ENCODE data around the gene PDGFB.

The PDGFB gene

DNA sequence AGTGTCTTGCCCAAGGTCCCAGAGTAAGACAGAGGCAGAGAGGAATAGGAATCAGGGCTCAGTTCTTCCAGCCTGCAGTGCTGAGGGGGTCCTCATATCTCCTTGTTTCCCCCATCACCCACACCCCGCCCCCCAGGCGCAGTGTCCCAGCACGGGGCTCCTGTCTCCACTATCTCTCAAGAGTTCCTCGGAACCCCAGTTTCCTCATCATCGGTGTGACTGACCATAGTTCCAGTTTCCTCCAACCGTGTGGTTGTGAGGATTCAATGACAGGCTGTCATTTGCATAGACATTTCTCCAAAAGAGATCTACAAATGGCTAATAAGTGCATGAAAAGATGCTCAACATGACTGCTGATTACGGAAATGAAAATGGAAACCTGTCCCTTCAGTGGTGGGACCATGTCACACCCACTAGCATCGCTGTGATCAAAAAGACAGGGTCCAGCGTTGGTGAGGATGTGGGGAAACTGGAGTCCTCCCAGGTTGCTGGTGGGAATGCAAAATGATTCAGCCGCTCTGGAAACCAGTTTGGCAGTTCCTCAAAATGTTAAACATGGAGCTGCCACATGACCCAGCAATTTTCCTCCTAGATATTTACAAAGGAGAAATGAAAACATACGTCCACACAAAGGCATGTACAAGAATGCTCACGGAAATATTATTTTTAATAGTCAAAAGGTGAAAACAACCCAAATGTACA is 31.8 kb upstream of the PDGFB start:
- no peak for DNase-seq

DNA sequence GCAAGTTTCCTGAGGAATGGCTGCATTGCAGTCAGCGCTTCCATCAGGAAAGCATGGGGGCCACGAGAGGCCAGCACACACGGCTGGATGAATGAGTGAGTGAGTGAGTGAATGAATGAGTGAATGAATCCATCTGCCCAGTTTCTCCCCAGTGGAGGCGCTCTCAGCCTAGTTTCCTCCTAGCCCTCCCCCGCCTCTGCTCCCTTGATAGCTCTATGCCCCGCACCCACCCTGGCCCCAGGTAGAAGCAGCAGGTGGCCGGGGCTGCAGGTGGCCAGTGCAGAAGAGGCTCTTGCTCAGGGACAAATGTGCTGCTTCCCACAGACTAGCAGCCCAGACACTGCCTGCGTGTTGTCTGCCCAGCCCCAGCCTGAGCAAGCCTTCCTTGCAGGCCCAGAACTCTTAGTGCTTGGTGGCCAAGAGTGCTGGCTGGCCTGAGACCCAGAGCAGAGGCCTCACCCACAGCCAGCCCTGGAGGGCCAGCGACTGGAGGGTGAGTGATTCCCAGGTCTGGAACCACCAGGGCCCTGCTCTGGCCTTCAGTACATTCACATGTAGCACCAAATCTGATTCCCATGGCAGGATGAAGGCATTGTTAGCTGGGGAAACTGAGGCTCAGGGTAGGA is 31.1 kb upstream of the PDGFB start:
- DNase-seq: no peak

DNA sequence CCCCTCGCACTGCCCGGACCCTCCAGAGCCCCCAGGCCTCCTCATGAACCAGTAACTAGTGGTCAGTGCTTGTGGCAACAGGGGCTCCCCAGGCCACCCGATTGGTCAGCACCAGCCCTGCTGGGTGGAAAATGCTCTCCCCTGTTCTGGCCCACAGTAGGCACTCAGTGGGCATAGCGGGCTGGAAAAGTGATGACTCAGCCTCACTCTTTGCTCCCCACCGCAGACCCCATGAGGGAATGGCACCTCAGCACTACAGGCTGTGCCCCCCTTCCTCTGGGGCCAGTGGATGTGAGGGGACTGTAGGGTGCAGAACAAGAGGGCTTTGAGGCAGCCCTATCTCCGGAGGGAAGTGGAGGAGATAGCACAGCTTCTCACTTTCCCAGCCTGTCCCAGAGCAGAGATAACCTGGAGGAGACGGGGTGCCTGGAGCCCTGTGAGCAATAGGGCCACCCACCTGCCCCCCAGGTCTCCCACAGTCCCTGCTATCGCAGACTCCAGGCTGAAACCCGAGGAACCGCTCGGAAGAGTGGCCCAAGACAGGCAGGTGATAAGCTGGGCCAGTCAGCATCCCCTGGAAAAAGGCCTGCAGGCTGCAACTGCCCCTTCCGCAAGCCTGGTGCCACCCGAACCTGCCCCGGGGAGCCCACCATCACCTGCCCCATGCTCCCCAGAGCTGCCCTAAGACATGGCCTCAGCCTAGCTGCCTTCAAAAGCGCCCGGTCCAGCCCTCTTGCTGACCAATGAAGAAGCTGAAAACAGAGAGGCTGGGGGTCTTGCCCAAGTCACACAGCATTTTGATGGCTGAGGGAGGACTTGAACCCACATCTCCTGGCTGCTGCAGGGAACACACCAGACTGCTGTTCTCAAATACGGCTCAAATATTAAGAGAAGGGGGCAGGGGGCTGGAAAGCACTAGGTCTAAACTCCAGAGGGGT is 29.4 kb upstream of the PDGFB start:
- DNase-seq: no peak

DNA sequence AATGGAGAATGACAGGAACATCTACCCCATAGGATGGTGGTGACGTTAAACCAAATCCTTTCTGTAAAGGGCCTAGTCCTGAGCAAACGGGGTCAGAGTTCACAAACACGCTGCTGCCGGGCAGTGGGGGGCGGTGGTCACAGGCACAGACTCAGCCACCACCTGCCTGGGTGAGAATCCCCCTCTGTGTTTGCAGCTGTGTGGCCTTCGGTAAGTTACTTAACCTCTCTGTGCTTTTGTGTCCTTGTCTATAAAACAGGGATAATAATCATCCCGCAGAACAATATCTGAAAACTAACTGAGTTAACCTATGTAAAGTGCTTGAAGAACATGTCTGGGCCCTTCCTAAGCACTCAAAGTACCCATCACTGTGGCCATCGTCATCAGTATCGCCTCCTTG is 26.0 kb upstream of the PDGFB start:
- no peak for DNase-seq

DNA sequence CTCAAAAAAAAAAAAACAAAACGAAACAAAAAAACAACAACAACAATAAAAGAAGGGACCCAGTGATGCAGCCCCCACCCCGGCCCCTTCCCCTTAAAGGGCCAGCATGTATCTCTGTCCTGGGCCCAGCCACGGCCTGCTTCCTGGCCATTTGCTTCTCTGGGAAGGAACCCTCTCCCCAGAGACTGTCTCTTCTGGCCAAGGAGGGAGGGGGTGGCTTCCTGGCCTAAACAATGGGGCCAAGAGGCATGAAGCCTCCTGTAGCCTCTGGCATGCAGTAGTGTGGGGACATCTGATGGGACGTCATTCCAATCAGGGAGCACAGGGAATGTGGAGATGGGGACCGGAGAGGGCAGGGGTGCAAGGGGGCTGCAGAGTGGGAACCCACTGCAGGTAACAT is 25.5 kb upstream of the PDGFB start:
- no peak for DNase-seq

DNA sequence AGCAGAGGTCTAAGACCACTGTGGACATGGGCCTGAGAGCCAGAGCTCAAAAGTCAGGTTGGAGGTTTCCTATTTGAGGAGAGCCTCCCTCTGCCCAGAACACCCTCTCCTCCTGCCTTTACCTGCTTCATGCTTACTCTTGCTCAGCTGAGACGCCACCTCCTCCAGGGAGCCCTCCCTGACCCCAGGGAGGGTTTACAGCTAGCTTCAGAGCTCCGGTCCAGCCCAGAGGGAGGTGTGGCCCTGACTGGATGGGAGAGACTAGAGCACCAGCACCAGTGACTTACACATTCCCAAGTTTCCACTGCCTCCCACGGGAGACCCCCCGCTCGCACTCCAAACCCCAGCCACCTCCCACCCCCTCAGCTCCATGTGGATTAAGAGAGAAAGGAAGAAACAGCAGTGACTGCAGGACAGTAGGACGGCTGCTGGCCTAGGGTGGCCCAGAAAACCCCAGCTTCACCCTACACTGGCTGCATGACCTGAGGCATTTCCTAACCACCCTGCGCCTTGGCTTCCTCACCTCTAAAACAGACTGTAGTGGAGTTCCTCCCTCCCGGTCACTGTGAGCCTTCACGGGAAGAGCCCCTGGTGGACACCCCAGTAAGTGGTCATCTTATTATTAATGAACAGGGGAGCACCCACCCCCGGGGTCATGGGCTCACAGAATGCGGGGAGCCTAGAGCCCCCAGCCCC is 24.5 kb upstream of the PDGFB start:
- no peak for DNase-seq

DNA sequence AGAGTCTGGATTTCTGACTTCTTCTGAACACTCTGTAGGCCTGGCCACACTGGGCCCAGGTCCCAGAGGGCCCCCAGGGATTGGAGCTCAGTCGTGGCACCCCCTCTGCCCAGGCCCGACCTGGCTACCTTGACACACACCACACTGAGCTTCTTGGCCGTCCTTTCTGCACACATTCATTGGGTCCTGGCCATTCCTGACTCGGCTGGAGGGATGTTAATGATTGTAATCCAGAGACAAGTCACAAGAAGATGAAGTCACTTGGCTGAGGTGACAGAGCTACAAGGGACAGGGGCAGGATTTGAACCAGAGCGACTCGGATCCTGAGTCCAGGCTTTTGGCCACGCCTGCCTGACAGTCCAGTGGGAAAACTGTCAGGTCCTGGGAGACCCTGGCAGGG is 23.9 kb upstream of the PDGFB start:
- no peak for DNase-seq

DNA sequence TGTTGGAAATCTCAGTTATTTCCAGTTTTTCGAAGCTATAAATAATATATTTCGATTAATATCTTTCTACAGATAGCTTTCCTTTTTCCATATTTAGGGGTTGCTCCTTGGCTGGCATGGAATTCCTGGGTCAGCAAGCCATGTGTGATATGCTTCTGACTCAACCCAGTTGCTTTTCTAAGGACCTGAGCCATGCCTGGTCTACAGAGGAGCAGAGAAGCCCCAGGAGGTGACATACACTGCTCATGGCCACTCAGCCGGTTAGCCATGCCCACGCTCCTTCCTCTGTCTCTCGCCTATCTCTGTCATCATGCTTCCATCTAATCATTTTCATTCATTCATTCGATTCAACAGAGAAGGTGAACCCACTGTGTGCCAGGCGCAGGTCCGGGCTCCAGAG is 23.2 kb upstream of the PDGFB start:
- DNase-seq: no peak

DNA sequence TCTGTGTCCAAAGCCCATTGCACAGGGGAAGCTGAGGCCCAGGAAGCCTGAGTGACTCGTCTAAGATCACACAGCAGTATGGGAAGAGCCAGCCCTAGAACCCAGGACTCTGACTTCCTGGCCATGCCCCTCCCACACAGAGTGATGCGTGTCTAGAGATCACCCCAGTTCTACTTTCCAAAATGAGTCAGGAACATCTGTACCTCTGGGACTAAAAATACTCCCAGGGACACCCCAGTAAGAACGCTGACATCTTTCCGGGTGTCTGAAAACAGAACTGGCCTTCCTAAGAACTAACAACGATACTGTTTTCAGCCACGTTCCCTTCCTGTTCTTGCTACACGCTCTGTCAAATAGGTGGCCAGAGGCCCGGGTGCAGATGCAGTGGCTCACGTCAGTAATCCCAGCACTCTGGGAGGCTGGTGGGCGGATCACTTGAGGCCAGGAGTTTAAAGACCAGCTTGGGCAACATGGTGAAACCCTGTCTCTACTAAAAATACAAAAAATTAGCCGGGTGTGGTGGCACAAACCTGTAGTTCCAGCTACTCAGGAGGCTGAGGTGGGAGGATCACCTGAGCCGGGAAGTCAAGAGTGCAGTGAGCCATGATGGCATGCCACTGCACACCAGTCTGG is 21.7 kb upstream of the PDGFB start:
- DNase-seq: no peak

DNA sequence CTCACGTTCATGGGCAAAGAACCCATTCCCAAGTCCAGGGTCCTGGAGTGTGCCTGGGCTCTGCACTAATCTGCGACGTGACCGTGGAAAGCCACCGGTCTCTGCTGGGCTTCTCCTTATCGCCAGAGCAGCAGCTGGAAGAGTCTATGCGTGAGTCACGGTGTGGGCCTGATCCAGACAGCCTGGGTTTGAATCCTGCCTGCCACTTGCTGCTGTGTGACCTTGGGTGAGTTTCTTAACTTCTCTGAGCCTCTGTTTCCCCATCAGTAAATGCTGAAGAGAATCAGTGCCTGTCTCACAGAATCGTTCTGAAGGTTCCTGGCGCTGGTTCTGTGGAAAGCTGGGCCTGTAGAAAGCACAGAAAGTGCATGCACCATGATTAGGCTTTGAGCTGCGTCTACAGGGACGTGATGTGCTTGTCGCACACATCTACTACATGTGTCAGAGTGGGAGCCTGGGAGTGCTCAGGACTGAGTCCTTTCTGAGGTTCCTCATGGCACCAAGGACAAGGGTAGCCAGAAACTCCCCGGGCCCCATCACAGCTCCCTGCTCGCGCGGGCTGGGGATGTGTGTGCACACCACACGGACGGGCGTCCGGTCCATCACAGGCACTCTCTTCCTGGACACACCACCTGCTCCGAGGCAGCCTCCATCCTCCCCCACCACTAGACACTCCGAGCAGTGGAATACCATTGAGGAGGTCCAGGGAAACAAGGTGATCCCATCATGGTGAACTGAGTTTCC is 20.5 kb upstream of the PDGFB start:
- no peak for DNase-seq

DNA sequence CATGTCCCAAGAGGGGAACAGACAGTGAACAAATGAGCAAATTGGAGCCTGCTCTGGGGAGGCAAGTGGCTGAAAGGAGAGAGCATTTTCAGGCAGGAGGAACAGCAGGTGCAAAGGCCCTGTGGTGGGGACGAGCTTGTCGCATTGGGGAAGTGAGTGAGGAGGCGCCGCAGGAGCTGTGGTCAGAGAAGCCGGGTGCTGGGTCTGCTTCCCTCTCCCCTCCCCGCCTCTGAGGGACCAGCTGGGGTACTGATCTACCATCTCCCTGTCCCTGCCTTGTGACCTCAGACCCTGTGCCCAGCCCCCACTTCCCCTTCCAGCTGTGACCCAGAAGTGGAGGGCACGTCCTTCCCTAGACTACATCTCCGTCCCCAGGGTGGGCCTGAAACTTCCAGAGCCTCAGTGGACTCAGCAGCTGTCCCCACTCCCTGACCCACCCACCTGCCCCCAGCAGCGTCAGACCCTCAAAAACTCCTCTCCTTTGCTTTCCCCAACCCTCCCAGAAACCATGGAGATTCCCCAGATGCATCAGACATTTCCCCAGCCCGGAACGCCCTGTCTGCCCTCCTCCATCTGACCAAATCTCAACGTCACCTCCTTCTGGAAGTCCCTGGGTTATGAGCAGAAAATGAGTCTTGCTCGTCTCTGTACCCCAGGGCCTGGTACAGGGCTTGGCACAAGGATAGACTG is 19.7 kb upstream of the PDGFB start:
- no peak for DNase-seq

DNA sequence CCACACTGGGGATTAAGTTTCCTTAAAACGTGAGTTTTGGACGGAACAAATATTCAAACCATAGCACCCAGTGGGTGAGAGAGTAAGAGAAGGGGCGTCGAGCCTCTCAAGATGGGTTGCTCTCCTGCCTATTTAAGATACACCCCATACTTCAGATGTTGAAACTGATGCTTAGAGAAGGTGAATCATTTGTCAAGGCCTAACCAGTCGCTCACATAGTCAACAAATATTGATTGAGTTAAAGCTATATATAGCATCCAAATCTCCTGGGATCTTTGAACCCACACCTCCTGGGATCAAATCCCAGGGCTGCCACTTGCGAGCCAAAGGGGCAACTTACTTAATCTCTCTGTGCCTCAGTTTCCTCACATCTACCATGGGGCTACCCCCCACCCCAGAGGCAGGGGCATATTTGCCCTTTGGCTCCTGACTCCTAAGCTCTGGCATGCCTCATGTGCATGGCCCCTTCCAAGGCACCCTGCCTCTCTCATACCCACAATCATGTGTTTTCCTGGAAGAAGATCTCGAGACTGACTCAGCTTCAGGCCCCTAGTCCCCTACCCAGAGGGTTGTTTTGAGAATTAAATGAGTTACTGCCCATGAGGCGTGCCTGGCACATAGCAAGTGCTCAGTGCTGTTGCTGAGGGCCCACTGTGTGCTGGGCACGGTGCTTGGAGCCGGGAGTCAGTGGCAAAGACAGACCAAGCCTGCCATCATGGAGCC is 19.0 kb upstream of the PDGFB start:
- no peak for DNase-seq

DNA sequence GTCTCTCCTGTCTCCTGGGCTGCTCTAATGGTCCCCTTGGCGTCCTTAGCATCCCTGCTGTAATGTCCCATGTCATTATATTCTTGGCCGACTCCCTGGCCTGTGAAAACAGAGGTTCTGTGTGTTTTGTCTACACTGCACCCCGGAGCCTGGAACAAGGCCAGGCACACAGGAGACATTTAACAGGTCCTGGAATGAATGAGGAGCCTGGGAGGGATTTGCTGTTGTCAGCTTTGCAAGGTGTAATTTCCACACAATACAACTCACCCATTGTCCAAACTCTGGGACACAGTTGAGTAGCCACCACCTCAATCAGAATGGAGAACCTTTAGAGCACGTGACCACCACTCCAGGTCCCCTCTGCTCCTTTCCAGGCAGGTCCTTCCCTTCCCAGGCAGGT is 14.9 kb upstream of the PDGFB start:
- DNase-seq: no peak

DNA sequence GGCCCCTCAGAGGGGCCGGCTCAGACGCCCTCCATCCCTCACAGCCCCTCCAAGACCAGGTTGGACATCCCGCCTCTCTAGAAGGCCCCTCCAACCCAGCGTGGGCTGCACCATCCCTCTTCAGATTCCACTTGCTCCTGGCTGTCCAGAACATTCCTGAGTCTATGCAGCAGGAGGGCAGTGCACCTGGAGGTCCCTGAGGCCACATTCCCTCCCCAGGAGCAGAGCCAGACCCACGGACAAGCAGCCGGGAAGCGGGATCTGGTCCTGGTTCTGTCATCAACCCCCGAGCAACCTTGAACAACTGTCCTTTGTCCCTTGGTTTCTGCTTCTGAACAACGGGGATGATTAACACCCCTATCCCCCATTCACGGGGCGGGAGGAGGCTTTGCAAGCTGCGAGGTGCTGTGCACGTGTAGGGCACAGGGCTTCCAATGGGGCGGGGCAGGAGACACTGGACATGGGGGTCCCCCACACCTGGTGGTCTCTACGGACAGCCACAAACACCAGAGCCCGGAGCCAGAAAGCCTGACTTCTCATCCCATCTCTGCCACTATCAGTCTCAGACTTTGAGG is 13.2 kb upstream of the PDGFB start:
- DNase-seq: no peak

DNA sequence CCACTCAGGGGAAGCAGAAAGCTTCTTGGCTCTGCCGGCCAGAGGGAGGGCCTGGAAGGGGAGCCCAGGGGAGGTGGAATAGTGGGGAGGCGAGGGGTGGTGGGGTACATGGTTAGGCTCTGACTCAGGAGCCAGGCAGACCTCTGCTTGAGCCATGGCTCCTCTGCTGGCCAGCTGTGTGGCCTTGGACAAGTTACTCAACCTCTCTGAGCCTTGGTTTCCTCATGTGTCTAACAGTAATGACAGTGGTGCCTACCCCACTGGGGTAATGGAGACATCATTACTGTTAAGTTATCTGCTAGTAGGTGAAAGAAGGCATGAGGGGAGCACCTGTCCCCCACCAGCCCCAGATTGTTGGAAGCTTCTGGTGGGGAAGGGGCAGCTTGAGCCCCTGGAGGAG is 12.2 kb upstream of the PDGFB start:
- no peak for DNase-seq

DNA sequence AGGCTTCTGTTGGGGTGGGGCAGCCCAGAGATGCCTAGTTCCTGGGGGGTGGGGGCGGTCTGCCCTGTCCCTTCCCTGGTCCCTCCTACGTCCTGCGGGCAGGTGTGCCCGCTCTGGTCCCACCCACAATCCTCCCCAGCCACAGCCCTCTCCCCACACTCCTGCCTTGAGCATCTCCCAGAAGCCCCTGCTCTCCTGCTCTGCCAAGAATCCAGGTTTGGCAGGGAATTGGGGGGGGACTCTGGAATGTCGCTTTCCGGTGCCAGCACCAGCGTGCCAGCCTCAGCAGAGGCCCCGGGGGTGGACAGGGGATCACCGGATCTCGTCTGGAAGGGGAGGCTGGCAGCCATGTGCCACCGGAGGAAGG is 11.4 kb upstream of the PDGFB start:
- no peak for DNase-seq

DNA sequence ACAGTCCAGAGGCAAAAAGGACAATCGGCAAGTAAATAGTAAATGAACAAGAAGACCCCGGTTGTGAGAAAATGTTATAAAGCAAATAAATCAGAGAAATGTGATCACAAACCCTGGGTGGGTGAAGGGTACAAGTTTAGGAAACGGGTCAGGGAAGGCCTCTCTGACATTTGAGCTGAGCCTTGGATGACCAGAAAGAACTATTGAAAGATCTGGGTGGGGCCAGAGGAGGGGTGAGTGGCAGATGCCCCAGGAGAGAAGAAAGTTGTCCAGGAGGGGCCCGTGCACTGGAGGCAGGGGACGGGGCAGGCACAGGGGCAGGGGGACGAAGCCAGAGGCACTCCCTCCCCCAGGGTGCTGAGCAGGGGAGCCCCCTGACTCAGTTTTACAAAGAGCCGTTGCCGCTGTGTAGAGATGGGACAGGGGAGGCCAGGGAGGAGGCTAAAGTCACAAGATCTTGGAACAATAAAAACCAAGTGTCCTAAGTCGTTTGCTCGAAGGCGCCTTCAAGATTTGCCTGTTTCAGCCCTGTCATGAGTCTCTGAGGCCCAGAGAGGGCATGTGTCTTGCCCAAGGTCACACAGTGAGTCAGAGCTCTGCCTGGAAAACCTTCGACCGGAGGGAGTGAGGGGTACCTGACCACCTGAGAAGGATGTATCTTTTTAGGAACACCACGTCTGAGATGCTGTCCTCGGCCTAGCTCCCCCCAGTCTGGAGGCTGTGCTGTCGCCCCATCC is 10.8 kb upstream of the PDGFB start:
- DNase-seq: no peak

DNA sequence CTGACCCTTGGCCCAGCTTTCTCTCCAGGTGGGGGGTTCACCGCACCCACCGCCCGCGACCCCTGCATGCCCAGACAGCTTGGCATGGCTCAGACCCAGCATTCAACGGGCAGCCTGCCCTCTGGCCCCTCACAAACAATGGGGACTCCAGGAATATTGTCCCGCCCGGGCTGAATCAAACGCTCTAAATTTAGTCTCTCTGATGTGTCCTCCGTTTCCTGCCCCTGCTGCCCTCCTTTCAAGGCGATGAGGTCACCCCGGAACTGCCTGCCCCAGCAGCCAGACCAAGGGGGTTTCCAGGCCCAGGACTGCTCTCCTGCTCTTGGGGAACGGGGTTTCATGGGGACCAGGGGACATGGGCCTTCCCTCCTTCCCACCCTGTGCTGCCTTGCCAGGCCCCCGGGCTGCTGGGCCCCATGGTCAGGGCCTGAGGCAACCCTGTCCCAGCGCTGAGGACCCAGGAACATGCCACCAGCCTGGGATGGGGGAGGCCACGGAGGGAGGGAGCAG is 10.1 kb upstream of the PDGFB start:
- no peak for DNase-seq

DNA sequence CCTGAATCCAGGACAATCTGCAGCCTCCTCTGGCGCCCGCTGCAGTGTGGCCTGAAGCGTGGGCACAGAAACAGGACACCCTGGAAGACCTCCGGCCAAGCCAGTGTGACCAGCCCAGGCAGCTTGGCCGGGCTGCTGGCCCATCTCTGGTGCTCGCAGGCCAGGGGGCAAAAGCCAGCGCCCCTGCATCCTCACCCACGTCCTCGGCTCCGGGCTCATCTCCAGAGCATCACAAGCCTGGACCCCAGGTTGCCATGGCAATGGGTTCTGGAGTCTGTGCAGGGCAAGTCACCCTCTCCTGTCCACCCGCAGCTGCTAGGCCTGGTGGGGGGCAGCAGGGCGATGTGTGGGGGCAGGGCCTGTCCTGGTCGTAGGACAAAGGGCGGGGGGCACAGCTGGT is 9.3 kb upstream of the PDGFB start:
- no peak for DNase-seq

Measured in NCI-H1105 (cell line).